HG03280 (cell line): ENCODE measurements around the gene SLC9A8.
A peak's percentile ranks its signal among the peaks of the same experiment; 100 is the strongest.

Experiments
- ATAC-seq: cut with Tn5 transposase; IDR thresholded peaks from one replicate; pipeline ENCODE4 v1.9.1; 2021; ENCODE audit warnings: mild to moderate bottlenecking, moderate library complexity; ENCODE audit not compliant: unreplicated experiment

The SLC9A8 gene

DNA sequence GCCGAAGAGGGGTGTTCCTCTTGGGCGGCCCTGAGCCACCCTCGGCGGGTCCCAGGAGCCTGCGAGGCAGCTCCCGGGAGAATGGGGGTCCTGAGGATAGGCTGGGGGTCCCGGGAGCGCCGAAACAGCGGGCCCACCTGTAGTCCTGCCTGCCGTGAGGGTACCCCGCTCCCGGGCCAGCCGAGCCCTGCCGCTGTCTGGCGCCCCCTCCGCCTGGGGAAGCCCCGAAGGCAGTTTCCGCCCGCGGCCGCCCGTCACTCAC is 102.4 kb downstream of the SLC9A8 start:
- ATAC-seq: no peak

DNA sequence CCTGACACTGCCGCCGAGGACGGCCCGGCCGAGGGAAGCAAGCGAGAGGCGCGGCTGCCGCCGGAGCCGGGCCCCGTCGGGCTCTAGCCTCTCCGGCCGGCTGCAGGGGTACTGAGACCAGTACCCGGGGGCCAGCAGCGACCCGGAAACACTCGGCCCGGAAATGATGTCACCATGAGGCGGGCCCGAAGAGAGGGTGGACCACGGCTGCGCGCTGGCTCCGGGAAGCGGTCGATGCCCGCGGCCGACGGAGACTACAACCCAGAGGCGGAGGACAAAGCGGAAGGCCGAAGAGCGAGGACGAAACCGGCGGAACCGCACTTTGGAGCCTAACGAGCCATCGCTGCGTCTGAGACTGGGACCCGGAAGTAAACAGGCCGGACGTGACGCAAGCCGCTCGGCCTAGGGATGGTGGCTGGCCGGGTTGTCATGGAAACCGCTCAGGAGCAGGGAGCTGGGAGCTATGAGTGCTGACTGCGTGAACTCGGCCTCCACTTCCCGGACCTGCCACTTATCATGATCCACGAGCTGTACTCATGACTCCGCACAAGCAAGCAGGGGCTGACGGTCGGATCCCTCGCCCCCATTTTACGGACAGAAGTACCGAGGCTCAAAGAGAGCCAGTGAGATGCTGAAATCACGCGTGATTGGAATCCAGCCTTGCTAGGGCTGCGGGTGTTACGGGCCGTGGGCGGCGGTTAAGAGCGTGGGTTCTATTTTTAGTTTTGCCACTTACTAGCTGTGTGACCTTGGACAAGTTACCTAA is 102.9 kb downstream of the SLC9A8 start, which contains the start of gene SPATA2:
Gene SPATA2, minus strand, starts transcription at position 150 of the 766 bp plus-strand sequence. CDS start 7,039 bp downstream, outside the sequence.
- peak; percentile 80 for ATAC-seq

DNA sequence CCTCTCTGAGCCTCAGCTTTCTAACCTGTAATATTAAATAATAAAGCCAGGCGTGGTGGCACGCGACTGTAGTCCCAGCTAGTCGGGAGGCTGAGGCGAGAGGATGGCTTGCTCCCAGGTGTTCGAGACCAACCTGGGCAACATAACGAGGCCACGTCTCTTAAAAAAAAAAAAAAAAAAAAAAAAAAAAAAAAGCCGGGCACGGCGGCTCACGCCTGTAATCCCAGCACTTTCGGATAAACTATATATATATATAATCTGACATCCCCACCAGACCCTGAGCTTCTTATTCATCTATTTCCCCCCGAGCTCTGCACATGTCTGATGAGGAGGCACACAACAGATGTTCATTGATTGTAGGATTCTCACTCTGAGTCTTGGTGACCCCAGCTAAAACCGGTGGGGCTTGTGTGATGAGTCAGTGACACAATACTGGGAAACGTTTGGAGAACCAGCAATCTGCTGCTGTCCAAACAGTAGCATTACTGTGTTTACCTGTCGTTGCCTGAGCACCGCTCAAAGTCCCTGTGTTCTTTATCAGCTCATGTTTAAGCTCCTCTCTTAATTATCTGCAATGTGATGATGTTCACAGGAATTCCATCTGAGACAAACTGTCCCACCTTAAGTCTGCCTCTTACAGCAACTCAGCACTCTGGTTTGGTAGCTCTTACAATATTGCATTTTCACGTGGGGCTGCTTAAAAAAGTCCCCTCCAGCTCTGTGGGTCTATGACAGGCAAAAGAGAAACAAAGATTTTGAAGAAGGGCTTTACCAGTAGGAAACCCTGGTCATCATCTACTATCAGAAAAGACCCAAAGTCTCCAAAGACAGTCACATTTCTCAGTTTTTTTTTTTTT is 103.7 kb downstream of the SLC9A8 start:
- ATAC-seq: no peak

DNA sequence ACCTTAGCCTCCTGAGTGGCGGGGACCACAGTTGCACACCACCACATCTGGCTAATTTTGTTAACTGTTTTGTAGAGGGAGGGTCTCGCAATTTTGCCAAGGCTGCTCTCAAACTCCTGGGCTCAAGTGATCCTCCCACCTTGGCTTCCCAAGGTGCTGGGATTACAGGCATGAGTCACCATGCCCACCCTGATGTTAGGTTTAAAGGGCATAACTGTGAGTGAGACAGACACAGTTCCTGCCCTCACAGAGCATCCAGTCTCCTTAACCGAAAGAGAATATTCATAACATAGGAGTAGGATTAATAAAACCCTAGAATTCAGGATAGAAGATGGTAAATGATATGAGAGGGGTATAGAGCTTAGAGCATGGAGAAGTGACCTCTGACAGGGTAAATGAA is 105.8 kb downstream of the SLC9A8 start:
- ATAC-seq: no peak

DNA sequence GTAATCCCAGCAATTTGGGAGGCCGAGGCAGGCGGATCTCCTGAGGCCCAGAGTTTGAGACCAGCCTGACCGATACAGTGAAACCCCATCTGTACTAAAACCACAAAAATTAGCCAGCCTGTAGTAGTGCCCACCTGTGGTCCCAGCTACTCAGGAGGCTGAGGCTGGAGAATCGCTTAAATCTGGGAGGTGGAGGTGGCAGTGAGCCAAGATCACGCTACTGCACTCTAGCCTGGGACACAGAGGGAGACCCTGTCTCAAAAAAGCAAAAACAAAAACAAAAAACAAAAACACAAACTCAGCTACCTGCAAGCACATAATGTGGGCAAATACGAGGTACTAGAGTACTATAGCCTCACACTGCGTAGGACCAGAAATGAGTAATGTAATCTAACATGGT is 106.4 kb downstream of the SLC9A8 start:
- ATAC-seq: no peak

DNA sequence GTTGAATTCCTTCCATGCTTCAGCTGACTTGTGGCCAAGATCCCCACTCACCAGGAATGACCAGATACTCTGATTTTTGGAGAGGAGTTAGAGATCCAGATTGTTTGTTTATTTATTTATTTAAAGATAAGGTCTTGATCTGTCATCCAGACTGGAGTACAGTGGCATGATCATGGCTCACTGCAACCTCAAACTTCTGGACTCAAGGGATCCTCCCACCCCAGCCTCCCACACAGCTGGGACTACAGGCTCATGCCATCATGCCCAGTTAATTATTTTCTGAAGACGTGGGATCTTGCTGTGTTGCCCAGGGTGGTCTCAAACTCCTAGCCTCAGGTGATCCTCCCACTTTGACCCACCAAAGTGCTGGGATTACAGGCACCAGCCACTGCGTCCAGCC is 106.8 kb downstream of the SLC9A8 start:
- ATAC-seq: no peak

DNA sequence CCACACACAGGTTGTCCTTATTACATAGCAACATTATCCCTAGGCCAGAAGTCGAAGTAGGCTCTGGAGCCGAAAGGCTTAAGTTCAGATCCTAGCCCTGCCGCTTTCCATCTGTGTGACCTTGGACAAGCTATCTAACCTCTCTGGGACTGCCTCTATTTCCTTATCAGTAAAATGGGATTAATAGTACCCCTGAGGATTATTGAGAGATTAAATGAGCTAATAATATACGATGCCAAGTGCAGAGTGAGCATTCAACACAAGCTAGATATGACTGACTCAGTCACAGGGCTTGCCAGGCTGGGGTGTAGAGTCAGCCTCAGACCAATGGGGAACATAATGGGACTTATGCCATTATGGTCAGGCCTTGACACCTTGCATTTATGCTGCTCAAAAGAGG is 111.6 kb downstream of the SLC9A8 start:
- ATAC-seq: no peak

DNA sequence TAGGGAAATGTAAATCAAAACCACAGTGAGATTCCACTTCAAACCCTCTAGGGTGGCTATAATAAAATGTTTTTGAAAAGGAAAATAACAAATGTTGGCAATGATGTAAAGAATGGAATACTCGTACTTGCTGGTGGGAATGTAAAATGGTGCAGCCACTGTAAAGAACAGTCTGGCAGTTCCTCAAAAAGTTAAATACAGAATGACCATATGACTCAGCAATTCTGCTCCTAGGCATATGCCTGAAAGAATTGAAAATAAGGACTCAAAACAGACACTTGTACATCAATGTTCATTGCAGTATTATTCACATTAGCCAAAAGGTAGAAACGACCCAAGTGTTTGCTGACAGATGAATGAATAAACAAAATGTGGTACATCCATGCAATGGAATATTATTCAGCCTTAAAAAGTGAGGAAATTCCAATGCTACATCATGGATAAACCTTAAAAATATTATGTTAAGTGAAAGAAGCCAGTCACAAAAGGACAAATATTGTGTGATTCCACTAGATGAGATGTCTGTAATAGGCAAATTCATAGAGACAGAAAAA is 113.3 kb downstream of the SLC9A8 start:
- no peak for ATAC-seq

DNA sequence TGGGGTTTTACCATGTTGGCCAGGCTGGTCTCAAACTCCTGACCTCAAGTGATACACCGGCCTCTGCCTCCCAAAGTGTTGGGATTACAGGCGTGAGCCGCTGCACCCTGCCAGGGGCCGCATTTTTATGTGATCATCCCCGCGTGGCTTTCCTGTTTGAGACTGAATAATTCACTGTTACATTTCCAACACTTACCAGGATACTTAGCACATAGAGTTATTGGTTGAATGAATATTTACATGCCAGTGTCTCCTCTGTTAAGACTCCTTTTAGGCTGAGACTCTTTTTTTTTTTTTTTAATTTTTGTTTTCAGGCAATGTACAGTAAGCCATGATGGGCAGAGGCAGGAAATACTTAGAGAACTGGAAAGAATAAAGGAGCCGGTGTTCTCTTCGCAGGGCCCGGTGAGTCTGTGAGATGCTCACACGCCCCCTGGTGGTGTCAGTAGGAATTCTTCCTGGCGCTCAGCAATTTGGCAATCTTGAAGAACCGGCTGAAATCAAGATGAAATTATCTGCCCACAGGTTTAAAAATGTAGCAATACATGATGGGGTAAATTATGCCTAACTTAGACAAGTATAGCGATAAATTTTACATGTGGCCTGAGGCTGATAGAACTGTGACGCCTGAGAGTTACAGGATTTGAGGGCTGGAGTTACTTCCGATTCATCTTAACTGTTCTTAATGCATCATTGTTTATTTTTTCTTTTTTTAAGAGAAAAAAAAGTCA is 115.9 kb downstream of the SLC9A8 start:
- ATAC-seq: peak; percentile 69

DNA sequence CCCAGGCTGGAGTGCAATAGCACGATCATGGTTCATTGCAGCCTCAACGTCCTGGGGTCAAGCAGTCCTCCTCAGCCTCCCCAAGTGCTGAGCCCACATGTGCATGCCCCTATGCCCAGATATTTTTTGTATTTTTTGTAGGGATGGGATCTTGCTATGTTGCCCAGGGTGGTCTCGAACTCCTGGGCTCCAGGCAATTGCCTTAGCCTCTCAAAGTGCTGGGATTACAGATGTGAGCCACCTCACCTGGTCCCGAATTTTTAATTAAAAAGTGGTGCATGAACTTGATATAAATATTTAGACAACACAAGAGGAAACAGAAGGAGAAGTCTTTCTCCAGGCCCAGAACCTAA is 116.5 kb downstream of the SLC9A8 start:
- no peak for ATAC-seq

DNA sequence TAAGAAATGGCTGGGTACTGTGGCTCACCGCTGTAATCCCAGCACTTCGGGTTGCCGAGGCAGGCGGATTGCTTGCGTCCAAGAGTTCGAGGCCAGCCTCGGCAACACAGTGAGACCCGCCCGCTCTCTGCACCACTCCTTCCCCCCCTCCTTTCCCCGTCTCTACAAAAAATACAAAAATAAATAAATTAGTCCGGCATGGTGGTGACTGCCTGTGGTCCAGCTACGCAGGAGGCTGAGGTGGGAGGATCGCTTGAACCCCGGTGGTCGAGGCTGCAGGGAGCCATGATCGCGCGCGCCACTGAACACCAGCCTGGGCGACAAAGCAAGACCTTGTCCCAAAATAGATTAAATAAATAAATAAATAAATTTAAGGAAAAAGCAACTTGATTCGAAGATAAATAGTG is 123.1 kb downstream of the SLC9A8 start:
- ATAC-seq: peak; percentile 15

DNA sequence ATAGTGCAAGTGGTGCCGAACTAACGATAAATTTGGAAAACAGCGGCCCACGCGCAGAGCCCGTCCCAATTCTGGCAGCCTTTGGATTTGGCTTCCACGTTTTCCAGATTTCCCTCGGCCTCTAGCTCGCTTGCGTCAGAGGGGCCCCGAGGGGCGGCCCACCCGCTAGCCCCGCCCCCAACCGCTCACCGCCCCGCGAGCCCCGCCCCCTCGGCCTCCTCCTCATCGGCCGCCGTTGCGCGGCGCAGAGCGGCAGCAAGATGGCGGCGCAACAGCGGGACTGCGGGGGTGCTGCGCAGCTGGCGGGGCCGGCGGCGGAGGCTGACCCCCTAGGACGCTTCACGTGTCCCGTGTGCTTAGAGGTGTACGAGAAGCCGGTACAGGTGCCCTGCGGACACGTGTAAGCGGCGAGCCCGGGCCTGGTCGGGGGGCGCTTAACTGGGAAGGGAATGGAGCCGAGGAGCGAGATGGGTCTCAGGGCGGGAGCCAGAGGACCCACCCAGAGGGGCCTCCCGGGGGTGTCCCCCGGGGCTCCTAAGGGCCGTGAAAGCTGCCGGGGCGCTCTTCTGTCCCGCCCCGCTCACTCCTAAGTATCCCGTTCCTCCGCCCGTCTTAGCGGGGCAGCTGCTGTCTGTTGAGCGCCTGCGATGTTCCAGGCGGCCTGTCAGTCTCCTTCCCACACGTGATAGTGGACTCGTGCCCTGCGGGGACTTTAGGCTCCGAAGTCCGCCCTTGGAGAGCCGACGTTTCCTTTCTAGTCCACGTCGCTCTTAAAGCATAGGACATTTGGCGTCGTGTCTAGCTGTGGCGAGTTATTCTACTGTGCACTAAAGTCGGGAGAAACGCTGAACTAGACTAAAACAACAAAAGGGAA is 123.8 kb downstream of the SLC9A8 start, which contains the start of gene RNF114:
Gene RNF114, plus strand, starts transcription at position 245 of the 874 bp plus-strand sequence. Its CDS starts 16 bp downstream, at position 261.
- peak; percentile 83 for ATAC-seq

DNA sequence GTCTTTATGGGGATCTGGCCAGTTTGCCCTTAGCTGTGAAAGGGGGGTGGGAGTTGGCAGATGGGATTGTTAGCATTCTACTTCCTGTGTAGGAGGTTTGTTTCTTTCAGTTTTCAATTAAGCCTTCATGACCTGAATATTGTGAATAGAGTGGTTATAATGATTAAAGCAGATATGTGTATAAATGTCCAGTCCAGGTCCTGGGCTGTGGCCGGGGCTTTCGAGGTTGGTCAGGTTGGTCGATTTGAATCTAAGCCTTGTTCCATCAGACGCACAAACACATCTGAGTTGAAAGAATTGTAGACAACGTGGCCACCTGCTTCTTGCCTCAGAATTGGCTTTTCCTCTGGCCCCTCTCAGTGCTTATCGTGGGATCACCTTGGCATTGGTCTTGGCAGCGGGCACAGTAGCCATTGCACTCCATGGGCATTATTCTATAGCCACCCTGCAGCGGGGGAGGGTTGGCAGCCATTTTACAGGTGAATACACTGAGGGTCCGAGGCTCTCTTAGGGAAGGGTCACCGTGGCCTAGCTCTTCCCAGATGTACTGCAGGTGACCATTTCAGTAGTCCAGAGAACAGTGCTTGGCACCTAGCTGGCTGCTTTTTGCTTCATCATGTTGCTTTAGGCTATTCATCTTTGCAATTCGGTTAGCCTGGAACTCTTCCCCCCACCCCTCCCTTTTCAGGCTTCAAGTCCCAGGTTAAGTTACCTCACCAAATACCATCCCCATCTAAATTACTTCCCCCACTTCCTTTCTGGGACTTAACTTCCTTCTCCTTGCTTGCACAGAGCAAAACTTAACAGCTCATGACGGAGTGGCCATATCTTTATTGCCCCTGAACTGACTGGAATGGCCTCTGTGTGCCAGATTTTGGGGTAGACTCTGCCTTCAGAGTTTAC is 124.7 kb downstream of the SLC9A8 start:
- peak; percentile 7 for ATAC-seq

DNA sequence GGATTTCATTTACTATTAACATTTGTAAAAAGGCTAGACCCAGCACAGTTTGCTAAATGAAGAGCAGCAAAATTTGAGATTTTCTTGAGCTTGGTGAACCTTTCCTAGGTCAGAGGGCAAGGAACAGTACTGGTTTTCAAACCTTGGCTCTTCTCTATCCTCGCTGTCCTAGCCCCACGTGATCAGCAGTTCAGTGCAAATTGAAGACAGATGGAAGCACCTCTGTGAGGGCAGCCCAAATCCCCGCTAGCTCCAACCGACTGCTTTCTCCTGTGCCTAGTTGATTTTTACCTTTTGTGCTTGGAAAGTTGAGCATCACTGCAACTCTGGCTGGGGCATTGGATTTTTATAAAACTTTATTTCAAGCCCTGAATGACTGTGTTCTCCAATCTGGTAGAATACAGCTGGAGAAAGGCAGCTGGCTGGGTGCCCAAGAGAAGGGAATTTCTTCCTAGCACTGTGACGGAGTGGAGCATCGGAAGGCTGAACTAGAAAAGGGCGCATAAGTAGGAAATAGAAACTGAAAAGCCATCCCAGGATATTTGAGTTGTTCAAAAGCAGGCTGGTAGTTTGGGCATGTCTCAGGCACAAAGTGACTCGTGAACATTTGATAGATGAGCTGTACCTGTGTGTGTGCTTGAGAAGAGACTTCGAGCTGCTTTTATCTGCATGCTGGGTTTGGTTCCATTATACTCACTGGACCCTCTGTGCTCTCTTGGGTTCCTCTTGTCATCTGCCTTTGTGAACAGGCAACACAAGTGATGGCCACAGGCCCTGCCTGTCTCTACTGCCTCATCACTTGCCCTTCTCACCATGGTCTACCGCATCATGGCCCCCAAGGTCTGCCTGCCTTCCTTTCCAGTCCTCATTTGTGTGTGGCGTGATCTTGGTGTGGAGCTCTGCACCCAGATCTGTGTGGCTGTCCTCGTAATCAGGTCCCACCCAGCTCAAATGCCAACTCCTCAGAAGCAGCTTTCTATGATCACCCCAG is 125.8 kb downstream of the SLC9A8 start:
- ATAC-seq: no peak

DNA sequence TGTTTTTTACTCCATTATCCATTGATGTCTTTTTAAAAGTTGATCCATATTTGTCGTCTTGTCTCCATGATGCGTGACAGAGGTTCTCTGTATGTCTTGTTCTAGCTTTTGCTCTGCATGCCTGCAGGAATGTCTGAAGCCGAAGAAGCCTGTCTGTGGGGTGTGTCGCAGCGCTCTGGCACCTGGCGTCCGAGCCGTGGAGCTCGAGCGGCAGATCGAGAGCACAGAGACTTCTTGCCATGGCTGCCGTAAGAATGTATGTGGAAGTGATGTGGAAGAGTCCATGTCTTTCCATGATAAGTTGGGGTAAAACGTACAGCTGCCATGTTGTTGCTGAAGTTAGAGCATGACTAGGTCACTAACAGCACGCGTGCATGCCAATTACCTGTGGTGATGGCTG is 128.8 kb downstream of the SLC9A8 start:
- ATAC-seq: no peak
